ENCODE data around the gene THSD7A.
A peak's percentile ranks its signal among the peaks of the same experiment; 100 is the strongest.

THSD7A gene

DNA sequence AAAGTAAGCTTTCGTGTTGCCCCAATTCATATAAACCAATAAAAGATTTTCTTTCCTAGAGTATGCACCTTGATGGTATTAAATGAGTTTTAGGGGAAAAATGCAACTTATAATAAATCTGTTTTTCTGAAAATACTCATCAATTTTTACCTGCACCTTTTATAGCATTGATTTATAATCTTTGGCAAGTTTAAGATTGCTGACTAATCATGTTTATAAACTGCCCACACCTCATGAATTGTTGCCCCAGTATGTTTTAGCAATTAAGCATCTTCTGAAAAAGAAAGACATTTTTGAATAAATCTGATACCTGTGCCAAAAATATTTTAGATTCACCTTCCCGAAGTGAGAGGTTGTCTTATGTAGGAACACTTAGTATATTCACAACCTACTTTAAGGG, 420.0 kb downstream of the THSD7A start:
- DNase-seq (ENCODE audit: low spot score) = no peak

DNA sequence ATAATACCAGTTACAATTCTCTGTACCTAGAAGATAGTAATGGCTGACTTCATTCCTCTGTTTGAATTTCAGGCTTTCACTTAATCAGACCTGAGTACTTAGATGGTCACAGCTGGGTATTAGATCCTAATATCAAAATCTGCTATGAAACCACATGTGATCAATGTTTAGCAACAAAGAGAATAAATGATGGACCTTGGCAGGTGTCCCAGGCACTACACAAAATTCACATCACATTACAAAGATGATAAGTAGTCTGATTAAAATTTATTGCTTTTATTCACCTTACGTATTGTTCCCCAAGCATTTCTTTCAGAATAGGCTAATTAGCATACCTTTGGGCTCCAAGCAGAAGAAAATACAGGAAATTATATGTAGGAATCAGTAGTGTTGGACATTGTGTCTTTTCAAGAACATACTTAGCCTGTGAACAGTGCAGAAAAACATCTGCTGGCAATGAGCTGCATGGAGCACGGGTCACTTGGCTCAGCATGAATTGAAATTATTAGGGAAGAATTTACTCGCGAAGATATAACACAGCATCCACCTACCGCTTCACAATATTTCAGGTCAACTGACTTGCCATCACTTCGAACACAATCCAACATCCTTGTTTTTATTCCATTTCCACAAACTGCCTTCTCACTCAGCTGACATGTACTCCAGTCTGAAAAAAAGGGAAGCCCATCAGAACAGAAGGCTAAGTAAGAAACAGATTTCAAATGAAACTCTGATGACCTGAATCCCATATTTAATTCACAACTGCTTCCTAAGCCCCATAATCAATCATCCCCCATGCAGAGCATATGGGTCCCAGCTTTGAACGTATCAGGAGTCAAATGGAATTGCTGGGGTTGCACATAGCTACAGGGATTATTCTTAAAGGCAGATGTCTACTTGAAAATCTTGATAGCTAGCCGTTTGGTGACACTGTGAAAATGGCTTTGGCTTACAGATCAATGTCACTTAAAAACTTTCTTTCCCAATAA, 421.0 kb downstream of the THSD7A start:
- no peak for DNase-seq (ENCODE audit: low spot score)

DNA sequence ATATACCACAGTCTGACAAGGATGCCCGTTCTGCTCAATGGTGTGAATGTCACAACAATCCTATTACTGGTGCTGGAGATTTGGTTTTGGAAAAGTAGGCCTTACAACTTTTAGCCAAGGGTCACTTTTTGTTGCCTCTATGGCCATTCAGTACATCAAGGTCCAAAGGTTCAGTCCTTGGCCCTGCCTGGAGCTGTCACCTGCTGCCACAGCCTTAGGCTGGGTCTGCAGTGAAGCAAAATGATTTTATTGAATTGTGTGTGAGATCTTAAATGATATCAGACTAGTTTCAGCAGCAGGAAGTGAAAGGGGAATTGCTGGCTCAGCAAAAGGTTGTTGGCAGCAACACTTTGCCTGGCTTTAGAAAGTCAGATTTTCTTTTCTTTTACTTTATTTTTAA, 427.6 kb downstream of the THSD7A start:
- no peak for DNase-seq (ENCODE audit: low spot score)

DNA sequence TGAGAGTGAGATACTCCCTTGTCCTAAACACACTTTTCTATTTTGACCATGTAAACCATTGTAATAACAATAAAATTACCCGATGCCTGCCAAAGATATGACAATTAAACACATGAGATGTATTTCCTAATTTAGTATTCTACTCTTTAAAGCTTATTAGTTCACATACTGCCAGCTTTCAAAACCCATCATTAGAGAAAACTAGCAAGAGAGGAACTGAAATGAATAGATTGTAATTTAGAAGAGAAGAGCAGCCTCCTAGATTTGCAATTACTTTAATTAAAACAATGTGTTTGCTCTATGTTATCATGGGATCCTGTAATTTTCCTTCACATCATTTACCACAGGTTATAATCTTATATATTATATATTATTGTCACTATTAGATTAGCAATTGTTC, 428.2 kb downstream of the THSD7A start:
- no peak for DNase-seq (ENCODE audit: low spot score)

DNA sequence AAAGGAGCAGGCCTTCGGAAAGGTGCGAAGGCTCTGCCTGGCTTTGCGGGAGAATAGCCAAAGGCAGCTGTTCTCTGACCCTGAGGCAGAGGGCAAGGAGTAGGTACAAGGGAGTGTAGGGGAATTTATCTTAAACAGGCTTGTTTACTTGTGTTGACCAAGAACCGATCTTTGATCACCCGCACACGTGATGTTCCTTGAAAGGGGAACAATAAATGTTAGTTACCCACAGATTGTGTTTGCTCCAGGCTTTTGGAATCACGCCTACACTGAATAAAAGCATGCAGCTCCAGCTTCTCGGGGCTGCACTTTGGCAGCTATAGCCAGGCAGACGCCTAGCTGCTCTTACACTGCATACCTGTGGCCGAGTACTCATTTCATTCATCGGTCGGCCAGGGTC, 437.6 kb downstream of the THSD7A start:
- DNase-seq (ENCODE audit: low spot score) = no peak

DNA sequence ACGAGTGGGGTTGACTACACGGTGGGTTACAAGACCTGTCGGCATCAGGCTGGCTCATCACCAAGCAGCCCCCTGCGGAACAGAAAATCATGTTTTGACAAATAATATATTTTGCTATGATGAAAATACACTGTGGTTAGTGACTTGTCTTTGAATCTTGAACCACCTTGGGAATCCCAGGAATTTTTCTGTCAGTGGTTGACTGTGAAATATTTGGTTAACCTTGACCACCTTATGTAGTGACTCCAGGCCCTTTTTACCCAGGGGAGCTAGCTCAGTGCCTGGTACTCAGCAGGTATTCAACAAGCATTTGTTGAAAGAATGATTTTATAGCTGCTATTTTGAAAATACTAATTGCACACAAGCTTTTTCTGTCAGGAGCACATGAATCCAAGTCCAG, 452.4 kb downstream of the THSD7A start:
- no peak for DNase-seq (ENCODE audit: low spot score)

DNA sequence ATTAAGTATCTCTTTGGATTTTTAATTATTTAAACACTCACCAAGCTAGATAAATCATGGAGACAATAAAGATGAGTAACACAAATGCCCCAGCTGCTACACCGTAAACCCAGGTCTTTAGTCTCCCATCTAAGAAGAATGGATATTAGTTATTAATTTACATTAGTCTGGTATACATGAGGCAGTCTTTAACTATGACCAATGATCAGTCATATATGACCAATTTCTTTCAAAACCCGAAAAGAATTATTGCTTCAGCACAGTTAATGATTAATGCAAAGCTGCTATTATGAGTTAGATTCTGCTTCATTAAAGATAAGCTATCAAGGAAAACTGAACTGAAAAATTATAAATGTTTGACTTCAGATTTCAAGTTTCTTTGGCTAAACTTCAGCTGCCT, 455.5 kb downstream of the THSD7A start:
- no peak for DNase-seq (ENCODE audit: low spot score)

DNA sequence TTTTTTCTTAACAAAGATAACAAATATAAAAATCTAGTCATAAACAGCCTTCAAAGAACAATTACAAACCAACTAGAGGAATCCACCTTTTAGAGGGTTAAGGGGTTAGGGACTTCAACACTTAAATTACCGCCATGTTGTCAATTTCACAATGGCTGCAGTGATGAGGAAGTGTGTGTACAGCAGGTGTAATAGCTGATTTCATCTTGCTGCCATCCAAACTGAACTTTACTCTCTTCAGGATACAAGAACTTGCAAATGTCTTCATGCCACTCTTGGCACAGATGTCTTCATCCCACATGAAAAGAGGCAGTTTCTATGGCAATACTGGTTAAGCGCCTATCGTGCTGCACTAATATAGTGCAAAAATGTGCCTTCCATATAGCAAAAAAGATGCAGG, 457.4 kb downstream of the THSD7A start:
- no peak for DNase-seq (ENCODE audit: low spot score)

DNA sequence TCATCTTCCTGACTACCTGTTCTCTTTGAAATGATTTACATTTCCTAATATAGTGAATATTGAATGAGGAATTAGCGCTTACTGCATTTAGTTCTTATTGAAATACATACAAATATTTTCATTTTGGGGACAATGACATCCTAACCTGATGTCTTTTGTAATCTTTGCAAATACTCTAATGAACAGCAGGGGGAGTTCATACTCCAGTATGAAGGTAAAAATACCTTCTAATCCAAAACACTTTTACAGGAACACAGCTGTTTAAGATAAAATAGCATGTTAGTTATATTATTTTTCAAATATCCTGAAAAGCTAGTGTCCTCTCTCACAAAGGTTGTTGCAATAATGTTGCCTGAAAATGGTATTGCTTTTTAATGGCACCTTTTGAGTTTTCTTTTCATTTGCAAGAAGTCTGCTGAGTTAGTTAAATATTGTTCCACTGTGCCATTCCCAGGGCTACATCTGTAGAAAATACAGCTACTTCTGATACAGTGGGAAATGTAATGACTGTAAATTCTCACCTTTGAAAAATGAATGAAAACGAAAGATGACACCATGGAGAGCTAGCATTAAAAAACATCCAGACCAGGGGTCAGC, 458.4 kb downstream of the THSD7A start:
- peak; percentile 66 for DNase-seq (ENCODE audit: low spot score)

DNA sequence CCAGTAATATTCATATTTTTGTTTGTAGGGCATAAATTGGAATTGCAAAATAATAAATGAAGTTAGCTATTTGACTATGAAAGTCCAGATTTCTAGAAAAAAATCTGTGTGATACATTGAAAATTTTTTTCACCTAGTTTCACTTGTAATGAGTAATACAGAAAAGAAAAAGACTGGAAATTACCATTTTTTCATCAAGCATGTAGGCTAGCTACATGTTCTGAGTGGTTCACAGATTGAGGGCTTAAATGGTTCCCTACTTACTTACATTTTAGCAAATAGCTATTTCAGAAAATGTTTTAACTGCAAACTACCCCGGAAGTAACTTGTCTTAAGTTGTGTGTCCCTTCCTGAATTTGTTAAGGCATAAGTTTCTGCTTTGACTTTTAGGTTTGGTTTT, 462.3 kb downstream of the THSD7A start:
- no peak for DNase-seq (ENCODE audit: low spot score)

DNA sequence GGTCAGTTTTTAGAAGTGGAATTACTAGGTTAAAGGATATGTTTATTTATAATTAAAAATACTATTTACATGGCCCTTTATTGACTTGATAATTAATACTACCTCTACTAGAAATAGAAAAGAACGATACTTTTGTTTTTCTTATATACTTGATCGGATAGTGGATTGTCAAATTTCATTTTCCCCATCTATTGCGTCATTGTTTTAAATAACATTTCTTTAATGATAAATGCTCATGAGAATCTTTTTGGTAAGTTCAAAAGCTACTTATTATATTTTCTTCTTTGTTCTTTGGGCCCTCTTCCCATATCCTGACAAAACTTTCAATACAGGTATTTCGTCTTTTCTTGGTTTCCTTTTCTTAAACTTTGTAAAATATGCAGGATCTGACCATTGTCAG, 465.9 kb downstream of the THSD7A start:
- no peak for DNase-seq (ENCODE audit: low spot score)

DNA sequence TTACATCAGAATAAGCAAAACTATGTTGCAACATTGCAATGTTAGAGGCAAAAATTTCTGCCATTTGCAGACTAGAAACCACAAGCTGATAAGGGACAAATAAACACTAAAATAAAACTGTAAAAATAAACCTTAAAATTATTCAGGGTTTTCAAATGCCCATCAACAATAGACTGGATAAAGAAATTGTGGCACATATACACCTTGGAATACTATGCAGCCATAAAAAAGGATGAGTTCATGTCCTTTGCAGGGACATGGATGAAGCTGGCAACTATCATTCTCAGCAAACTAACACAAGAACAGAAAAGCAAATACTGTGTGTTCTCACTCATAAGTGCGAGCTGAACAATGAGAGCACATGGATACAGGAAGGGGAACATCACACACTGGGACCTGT, 473.4 kb downstream of the THSD7A start:
- DNase-seq (ENCODE audit: low spot score) = no peak

DNA sequence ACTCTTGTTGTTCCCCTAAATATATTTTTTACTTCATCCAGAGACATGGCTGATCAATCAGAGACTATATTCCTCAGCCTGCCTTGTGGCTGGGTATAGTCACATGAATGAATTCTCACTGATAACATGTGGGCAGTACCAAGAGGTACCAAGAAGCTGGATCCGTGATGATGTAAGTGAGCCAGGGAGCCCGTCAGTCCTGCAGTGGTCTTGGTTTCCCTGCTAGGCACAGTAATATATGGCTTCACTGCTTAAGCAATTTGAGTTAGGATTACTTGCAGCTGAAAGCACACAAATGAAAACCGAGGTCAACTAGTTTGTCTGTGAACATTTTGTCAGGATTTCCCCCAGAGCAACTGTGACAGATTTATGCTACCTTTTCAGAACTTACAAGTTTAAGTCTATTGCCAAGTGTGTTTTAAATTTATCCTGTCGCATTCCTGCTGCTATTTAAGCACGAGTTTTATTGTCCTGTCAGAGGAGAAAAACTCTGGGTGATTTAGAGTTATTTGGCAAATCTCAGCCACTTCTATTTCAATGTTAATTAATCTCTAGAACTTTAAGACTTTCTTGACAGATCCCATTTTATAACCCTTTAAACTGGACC, 476.5 kb downstream of the THSD7A start:
- DNase-seq (ENCODE audit: low spot score) = no peak

DNA sequence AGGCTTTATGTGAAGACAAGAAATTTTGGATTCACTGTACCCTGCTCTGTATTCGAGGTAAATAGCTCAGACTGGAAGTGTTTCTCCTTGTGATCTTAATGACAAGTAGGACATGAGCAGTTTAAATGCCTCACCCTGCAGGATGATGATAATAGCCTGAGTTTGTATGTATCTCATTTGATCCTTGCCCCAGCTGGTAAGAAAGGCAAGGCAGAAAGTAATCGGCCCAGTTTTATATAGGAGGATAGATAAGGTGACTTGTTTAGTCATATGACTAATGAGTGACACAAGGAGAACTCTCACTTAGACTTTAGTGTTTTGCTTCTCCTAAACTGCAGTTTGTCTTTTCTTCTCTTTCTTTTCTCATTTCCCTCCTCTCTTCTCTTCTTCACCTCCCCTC, 485.7 kb downstream of the THSD7A start:
- no peak for DNase-seq (ENCODE audit: low spot score)

DNA sequence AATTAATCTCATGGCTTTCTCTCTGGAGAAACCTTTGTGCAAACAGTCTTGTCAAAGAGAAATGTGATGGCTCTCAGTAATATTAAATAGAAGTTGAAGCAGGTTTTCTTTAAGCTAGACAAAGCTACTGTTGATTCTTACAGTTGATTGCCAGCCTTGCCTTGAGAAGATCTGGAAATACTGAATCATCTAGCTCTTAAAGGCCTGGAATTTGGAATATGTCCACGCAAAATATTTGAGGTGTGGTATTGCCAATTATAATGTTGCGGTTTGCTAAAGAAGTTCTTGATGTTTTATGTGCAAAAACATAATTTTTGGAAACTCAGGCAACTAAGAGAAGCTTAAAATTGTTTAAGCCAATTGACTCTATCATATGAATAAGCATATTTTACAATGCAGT, 486.4 kb downstream of the THSD7A start:
- no peak for DNase-seq (ENCODE audit: low spot score)

DNA sequence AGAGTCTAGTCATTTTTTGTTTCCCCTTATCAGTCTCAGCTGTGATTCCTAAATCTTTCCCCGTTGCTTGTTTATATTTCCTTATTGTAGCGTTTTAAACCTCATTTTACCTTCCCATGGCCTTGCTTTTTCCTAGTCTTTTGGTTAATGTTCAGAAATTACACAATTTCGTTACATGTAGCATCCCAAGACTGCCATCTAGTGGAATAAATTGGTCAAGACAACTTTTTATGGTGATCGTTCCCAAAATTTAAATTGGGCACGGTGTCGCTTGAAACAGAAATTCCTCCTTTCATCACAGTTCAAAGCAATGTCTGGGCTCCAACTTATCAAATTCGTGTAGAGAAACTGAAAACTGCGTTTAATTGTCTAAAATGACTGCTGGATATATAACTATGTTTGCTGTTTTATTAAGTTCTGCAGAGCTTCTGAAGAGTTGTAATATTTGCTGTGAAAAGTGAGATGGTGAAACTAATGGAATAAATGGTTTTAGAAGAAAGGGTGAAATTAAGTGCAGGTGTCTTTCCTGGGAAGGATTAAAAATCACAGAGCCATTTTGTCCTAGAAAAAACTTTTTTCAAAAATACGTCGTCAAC, 488.1 kb downstream of the THSD7A start:
- DNase-seq (ENCODE audit: low spot score) = peak; percentile 88

DNA sequence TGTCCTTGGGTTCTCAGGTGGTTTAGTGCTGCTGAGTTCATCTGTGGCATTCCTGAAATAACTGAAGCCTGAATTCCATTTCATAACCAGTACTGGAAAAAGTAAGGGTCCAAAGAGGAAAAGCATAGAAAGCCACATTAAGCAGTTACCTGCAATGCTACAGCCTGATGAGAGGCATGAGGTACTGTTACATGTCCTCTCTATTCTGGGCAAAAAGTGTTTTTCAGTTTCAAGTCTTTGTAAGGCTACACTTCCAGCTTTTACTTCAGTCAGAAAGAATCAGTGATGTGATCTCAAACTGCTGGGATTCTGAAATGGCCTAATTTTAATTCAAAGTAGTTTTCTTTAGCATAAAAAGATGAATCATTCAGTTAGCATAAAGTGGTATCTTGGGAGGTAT, 488.9 kb downstream of the THSD7A start:
- no peak for DNase-seq (ENCODE audit: low spot score)

DNA sequence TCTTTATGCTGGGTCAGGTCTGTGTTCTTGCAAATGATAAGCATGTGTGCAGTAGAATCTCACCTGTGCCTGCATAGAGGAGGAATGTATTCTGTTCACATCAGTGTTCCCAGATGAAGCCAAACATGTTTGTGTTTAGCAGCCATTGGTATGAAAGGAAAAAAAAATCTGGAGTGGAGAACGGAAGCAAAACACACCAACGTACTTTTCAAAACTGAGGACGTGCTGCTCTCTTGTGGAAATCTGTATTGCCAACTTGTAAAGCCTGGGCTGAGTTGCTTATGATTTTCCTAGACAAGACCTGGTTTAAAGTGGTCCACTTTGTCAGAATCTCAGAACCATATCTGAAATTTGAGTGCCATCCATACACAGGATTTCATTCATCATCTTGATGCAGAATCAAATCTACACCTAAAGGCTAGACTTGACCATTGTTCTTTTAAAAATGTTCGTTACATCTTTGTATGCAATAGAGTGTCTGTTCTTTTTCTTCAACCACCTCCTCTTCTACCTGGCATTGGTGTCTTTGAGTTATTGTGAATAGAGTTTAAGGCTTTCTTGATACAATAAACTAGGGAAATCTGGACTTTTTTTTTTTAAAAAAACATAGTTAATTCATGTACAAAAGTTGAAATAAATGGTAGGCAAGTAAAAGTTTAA, 490.6 kb downstream of the THSD7A start:
- DNase-seq (ENCODE audit: low spot score) = peak; percentile 89

DNA sequence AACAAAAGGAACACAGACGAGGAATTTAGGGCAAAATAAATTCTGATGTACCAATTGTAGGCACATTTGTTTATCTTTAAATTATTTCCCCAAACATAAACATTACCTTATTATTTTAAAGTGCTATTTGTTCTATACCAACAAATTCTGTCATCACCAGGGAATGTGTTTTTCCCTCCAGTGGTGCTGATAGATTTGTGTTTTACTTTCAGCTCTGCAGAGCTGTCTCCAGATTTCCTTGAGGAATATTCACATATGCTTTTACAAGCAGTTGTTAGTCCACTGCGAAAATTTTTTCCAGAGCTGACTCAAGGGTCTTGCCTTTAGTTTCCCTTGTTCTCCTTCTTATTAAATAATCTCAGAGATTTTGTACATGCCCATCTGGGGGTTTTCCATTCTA, 495.6 kb downstream of the THSD7A start:
- DNase-seq (ENCODE audit: low spot score) = no peak

DNA sequence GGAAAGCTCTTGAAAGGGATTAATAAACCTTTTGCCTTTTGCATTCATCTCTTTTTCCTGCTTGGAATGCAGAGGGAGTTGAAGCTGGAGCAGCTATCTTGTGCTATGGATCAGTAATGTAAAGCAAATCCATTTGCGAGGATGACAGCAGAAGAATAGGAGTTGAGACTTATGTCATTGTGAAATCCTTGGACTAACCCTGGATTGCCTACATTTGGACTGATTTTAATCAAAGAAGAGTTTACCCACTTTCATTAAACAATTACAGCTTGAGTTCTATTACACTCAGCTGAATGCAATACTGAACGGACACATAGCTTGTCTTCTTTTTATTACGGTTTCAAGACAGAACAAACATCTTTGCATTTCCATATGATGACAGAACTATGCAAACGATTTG, 496.1 kb downstream of the THSD7A start:
- no peak for DNase-seq (ENCODE audit: low spot score)

DNA sequence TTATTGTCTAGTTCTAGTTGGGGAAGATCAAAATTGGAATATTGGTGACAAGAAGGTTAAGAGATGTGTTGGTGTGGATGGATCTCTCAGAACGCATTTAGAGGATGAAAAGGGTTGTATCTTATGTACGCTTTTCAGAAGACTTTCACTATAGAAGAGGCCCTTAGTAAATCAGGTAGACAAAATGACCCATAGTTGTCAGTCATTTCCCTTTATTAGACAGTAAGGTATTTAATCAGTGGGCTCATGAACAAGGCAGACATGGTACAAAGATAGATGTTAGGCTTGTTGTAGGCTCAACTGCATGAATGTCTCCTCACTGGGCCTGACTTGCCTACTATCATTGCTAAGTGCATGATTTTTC, 499.2 kb downstream of the THSD7A start:
- DNase-seq (ENCODE audit: low spot score) = no peak

DNA sequence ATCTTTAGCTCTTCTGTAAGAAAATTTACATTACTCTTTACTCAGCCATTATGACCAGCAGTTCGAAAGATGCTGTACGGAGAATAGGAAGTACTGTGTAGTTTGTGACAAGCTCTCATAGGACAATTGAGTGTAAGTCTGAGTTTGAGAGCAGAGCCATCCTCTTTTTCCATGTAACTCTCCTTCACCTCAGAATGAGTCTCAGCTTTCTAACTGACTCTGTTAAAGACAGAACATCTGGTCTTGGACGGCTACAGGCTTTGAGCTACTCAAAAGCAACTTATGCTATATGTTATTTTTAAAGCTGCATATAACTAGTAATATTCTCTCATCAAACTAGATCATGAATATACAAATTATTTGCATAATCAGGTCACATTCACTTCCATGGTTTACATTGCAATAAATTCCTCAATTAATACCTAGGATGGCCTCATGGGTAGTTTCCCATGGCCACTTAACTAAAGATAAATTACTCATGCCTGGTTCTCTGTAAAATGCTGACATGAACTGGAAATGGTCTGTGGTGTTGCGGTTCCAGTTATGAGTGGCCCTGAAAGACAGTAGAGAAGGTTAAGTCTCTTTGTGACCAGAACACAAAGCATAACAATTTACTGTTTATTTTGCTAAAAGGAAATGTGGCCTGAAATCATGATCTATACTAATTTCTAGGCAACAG, 499.7 kb downstream of the THSD7A start:
- no peak for DNase-seq (ENCODE audit: low spot score)
